Measurements from ENCODE around the gene DSTN.

- TF ChIP-seq, protein P1, sequence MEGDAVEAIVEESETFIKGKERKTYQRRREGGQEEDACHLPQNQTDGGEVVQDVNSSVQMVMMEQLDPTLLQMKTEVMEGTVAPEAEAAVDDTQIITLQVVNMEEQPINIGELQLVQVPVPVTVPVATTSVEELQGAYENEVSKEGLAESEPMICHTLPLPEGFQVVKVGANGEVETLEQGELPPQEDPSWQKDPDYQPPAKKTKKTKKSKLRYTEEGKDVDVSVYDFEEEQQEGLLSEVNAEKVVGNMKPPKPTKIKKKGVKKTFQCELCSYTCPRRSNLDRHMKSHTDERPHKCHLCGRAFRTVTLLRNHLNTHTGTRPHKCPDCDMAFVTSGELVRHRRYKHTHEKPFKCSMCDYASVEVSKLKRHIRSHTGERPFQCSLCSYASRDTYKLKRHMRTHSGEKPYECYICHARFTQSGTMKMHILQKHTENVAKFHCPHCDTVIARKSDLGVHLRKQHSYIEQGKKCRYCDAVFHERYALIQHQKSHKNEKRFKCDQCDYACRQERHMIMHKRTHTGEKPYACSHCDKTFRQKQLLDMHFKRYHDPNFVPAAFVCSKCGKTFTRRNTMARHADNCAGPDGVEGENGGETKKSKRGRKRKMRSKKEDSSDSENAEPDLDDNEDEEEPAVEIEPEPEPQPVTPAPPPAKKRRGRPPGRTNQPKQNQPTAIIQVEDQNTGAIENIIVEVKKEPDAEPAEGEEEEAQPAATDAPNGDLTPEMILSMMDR (IDR thresholded peaks at IDR 0.05 in 4 of 5, conservative IDR thresholded peaks at IDR 0.05 in 1 of 5) = no peak
- TF ChIP-seq POLR2A (IDR thresholded peaks at IDR 0.05) = no peak
Observed at GRCh38 chr20:17635332-17636244, 65.7 kb downstream of the DSTN start.
